ENCODE data around the gene MRC2.

GRCh38 chr17:62591333-62591732 is 36.1 kb upstream of the MRC2 start:
- no peak for TF ChIP-seq HNRNPLL (IDR thresholded peaks at IDR 0.05; ENCODE audit: low read depth, low read length, poor library complexity, severe bottlenecking)
- TF ChIP-seq FOXA1 (IDR thresholded peaks at IDR 0.05): no peak
- no peak for TF ChIP-seq FOXA1 (CRISPR knock-in tag; IDR thresholded peaks at IDR 0.05)
- TF ChIP-seq EED (CRISPR knock-in tag; IDR thresholded peaks at IDR 0.05): no peak
- TF ChIP-seq SNRNP70 (IDR thresholded peaks at IDR 0.05; ENCODE audit: low read depth, low read length): no peak
- TF ChIP-seq, protein P1, sequence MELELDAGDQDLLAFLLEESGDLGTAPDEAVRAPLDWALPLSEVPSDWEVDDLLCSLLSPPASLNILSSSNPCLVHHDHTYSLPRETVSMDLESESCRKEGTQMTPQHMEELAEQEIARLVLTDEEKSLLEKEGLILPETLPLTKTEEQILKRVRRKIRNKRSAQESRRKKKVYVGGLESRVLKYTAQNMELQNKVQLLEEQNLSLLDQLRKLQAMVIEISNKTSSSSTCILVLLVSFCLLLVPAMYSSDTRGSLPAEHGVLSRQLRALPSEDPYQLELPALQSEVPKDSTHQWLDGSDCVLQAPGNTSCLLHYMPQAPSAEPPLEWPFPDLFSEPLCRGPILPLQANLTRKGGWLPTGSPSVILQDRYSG (CRISPR knock-in tag; IDR thresholded peaks at IDR 0.05): no peak
- TF ChIP-seq, protein P2, sequence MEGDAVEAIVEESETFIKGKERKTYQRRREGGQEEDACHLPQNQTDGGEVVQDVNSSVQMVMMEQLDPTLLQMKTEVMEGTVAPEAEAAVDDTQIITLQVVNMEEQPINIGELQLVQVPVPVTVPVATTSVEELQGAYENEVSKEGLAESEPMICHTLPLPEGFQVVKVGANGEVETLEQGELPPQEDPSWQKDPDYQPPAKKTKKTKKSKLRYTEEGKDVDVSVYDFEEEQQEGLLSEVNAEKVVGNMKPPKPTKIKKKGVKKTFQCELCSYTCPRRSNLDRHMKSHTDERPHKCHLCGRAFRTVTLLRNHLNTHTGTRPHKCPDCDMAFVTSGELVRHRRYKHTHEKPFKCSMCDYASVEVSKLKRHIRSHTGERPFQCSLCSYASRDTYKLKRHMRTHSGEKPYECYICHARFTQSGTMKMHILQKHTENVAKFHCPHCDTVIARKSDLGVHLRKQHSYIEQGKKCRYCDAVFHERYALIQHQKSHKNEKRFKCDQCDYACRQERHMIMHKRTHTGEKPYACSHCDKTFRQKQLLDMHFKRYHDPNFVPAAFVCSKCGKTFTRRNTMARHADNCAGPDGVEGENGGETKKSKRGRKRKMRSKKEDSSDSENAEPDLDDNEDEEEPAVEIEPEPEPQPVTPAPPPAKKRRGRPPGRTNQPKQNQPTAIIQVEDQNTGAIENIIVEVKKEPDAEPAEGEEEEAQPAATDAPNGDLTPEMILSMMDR (CRISPR knock-in tag; IDR thresholded peaks at IDR 0.05): no peak
- TF ChIP-seq NFKBIZ (CRISPR knock-in tag; IDR thresholded peaks at IDR 0.05): no peak
- no peak for TF ChIP-seq YEATS4 (CRISPR knock-in tag; IDR thresholded peaks at IDR 0.05; ENCODE audit: borderline replicate concordance)
- TF ChIP-seq POLR2AphosphoS5 (IDR thresholded peaks at IDR 0.05; ENCODE audit: low read depth, low read length): no peak
- TF ChIP-seq FOXK2 (IDR thresholded peaks at IDR 0.05): no peak
- no peak for TF ChIP-seq RFX5 (IDR thresholded peaks at IDR 0.05; ENCODE audit: low read depth, low read length)
- TF ChIP-seq PAF1 (CRISPR knock-in tag; IDR thresholded peaks at IDR 0.05): no peak
- no peak for TF ChIP-seq ZNF547 (CRISPR knock-in tag; IDR thresholded peaks at IDR 0.05)
- TF ChIP-seq ZNF776 (CRISPR knock-in tag; IDR thresholded peaks at IDR 0.05): no peak

Data from HepG2 (cell line).